HCT116 (cell line): ENCODE measurements around the gene P2RX7. TPM values are rescaled to one million over a fixed set of nuclear protein-coding genes. Genes with fewer than 3 reads are reported as not detected.

ENCODE experiments used
- ATAC-seq: fragments of 200-7000 bp; cut with Tn5 transposase; 2 replicates; pipeline ENCODE4 v1.9.1; 2020; ENCODE audit warnings: mild to moderate bottlenecking, moderate library complexity
- BruUV-seq: library from RNA; stranded (reverse); fragments of 400-500 nt; replicated peaks from 2 replicates; lab custom pipeline; 2021; lab: Mats Ljungman, UMichigan
- CTCF ChIA-PET: fragments of 300-600 bp; sonication (Branson Sonifier 250); formaldehyde crosslinking; loops from one replicate; lab custom pipeline; 2021; ENCODE audit warnings: antibody characterized with exemption; lab: Charles Lee
- POLR2A ChIA-PET: fragments of 300-600, 350-600 bp; sonication (Branson Sonifier 250); formaldehyde crosslinking; loops from one replicate; lab custom pipeline; 2021; ENCODE audit warnings: antibody characterized with exemption; lab: Charles Lee
- RAD21 ChIA-PET, 2 experiments: fragments of 300-600 bp; sonication (Branson Sonifier 250); formaldehyde crosslinking; loops; one replicate each; lab custom pipeline; 2023; ENCODE audit warnings: low total read pairs in 2 of 2; ENCODE audit not compliant: uncharacterized antibody in 2 of 2, unreplicated experiment in 2 of 2, low non-redundant PET in 1 of 2; lab: Charles Lee
- DNase-seq: peaks from one replicate; pipeline ENCODE4 v3.0.0-alpha.2; 2010; ENCODE audit warnings: low read depth, low spot score
- H2AFZ ChIP-seq: fragments of 200-600 bp; shearing (Covaris generic), sonication (generic); 2 replicates; pipeline ENCODE4 v1.6.1; 2017; ENCODE audit warnings: low read depth, mixed run types, mixed read lengths, antibody characterized with exemption, low read length; ENCODE audit not compliant: poor library complexity, severe bottlenecking
- H3K27ac ChIP-seq: 2 replicates; pipeline ENCODE4 v1.5.1; 2012; ENCODE audit warnings: low read depth, low read length
- H3K27me3 ChIP-seq: fragments of 200-600 bp; sonication (generic); 2 replicates; pipeline ENCODE4 v1.6.1; 2016; ENCODE audit warnings: mixed run types, low read length, mixed read lengths; ENCODE audit not compliant: insufficient read depth
- H3K36me3 ChIP-seq, 2 experiments: fragments of 200-500 bp in 1 of 2; fragments of 200-600 bp in 1 of 2; sonication (Bioruptor generic) in 1 of 2; sonication (generic) in 1 of 2; 2 replicates each; pipeline versions ENCODE4 v1.5.1 to v1.6.1; 2014 to 2016; ENCODE audit warnings: low read length in 2 of 2, inconsistent platforms in 1 of 2, mixed read lengths in 1 of 2, mixed run types in 1 of 2; ENCODE audit not compliant: insufficient read depth in 2 of 2, control insufficient read depth in 1 of 2
- H3K4me1 ChIP-seq, 2 experiments: fragments of 200-600 bp in 1 of 2; sonication (generic) in 1 of 2; 2 replicates each; pipeline versions ENCODE4 v1.5.1 to v1.6.1; 2012 to 2017; ENCODE audit warnings: low read length in 2 of 2, inconsistent platforms in 1 of 2, mild to moderate bottlenecking in 1 of 2, mixed read lengths in 1 of 2, mixed run types in 1 of 2, moderate library complexity in 1 of 2; ENCODE audit not compliant: insufficient read depth in 2 of 2, control insufficient read depth in 1 of 2
- H3K4me2 ChIP-seq: fragments of 200-600 bp; sonication (generic); 2 replicates; pipeline ENCODE4 v1.6.1; 2017; ENCODE audit warnings: mixed run types, low read length, mixed read lengths
- H3K4me3 ChIP-seq, 2 experiments: fragments of 200-600 bp in 1 of 2; sonication (generic) in 1 of 2; replicated peaks in 1 of 2; 2 replicates each; pipeline ENCODE4 v1.5.1; 2011 to 2016; ENCODE audit warnings: low read length in 2 of 2, control low read depth in 1 of 2, low read depth in 1 of 2, mild to moderate bottlenecking in 1 of 2, mixed read lengths in 1 of 2, mixed run types in 1 of 2
- H3K79me2 ChIP-seq: fragments of 200-600 bp; sonication (generic); 2 replicates; pipeline ENCODE4 v1.6.1; 2017; ENCODE audit warnings: mild to moderate bottlenecking, mixed run types, low read length, moderate library complexity, mixed read lengths; ENCODE audit not compliant: insufficient read depth
- H3K9ac ChIP-seq: fragments of 200-600 bp; sonication (generic); 2 replicates; pipeline ENCODE4 v1.6.1; 2016; ENCODE audit warnings: low read length, mixed read lengths
- H3K9me2 ChIP-seq: fragments of 200-600 bp; sonication (generic), shearing (Covaris generic); 2 replicates; pipeline ENCODE4 v1.6.1; 2017; ENCODE audit warnings: mixed run types, mild to moderate bottlenecking, moderate library complexity; ENCODE audit not compliant: insufficient read depth
- H3K9me3 ChIP-seq, 2 experiments: fragments of 200-500 bp in 1 of 2; fragments of 200-600 bp in 1 of 2; sonication (Bioruptor generic) in 1 of 2; sonication (generic) in 1 of 2; 2 replicates each; pipeline ENCODE4 v1.6.1; 2014 to 2017; ENCODE audit warnings: low read length in 2 of 2, mixed read lengths in 2 of 2, inconsistent platforms in 1 of 2, low read depth in 1 of 2, mild to moderate bottlenecking in 1 of 2, mixed run types in 1 of 2, moderate library complexity in 1 of 2; ENCODE audit not compliant: control insufficient read depth in 1 of 2, insufficient read depth in 1 of 2
- H4K20me1 ChIP-seq: fragments of 200-600 bp; sonication (generic), shearing (Covaris generic); 2 replicates; pipeline ENCODE4 v1.6.1; 2017; ENCODE audit warnings: mixed run types, mild to moderate bottlenecking, moderate library complexity; ENCODE audit not compliant: insufficient read depth
- CBX3 ChIP-seq: IDR thresholded peaks from 2 replicates; pipeline ENCODE4 v1.6.1; 2012; ENCODE audit warnings: low read depth
- ELF1 ChIP-seq: IDR thresholded peaks from 2 replicates; pipeline ENCODE4 v1.6.1; 2012; ENCODE audit warnings: low read depth, borderline replicate concordance
- EZH2 ChIP-seq: fragments of 200-600 bp; sonication (generic); IDR thresholded peaks from 2 replicates; pipeline ENCODE4 v1.6.1; 2017; ENCODE audit warnings: antibody characterized with exemption, mixed run types
- FOSL1 ChIP-seq: IDR thresholded peaks from 2 replicates; pipeline ENCODE4 v1.6.1; 2012; ENCODE audit warnings: low read depth
- JUND ChIP-seq: IDR thresholded peaks from 2 replicates; pipeline ENCODE4 v1.6.1; 2012
- MAX ChIP-seq: IDR thresholded peaks from 2 replicates; pipeline ENCODE4 v1.6.1; 2012
- REST ChIP-seq: IDR thresholded peaks from 2 replicates; pipeline ENCODE4 v1.6.1; 2012; ENCODE audit warnings: low read depth
- SIN3A ChIP-seq: IDR thresholded peaks from 2 replicates; pipeline ENCODE4 v1.6.1; 2012; ENCODE audit warnings: low read depth
- SP1 ChIP-seq: IDR thresholded peaks from 2 replicates; pipeline ENCODE4 v1.6.1; 2012; ENCODE audit warnings: low read depth
- SRF ChIP-seq: IDR thresholded peaks from 2 replicates; pipeline ENCODE4 v1.6.1; 2012; ENCODE audit warnings: low read depth
- TCF7L2 ChIP-seq: IDR thresholded peaks from 2 replicates; pipeline ENCODE4 v1.7.0; 2011; ENCODE audit warnings: borderline replicate concordance, inconsistent platforms; ENCODE audit not compliant: insufficient read depth, insufficient read length; ENCODE audit errors: extremely low read depth
- ZBTB33 ChIP-seq: IDR thresholded peaks from 2 replicates; pipeline ENCODE4 v1.6.1; 2011; ENCODE audit warnings: mild to moderate bottlenecking, low read length, moderate library complexity; ENCODE audit not compliant: insufficient replicate concordance; ENCODE audit errors: extremely low read depth
- ZFX ChIP-seq: fragments of 450-650 bp; IDR thresholded peaks from 2 replicates; pipeline ENCODE4 v1.6.1; 2017
- intact Hi-C: fragments of 100-400 bp; cut with micrococcal nuclease; formaldehyde crosslinking; loops from 2 replicates; pipeline ENCODE4 v1.10.0; 2022
- total RNA-seq: library from RNA; stranded (reverse); gene quantifications from one replicate; pipeline ENCODE4 v1.2.1, GENCODE V29; 2021; ENCODE audit not compliant: unreplicated experiment
- TF ChIP-seq, protein P1 (sequence below): IDR thresholded peaks from 2 replicates; pipeline ENCODE4 v1.6.1; 2012

Gene P2RX7
- total RNA-seq, 1 experiment from 2014 or later, result 1.5 TPM

DNA sequence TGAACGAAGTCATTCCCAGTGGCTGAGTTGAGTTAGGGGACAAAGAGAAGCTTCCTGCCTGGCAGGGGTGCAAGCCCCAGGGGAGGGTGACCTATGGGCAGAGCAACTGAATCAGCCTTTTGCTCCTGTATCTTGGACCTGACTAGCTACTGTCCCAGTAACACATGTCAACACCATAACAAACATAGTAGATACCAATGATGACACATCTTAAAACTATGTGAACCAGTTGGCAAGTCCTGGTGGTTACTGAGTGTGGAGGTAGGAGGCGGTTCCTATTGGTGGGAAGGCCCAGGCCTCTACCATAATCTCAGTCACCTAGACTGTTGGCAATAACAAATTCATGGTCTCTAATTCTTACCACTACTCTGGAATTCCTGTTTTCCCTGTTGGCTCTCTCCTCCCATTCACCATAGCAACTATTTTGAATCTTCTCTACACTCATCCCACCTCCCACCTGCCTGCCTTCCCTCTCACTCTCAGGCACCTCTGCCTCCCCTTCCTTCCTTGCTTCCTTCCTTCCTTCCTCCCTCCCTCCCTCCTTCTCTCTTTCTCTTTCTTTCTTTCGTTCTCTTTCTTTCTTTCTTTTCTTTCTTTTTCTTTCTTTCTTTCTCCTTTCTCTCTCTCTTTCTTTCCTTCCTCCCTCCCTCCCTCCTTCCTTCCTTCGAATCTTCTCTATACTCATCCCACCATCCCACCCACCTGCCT, 8.1 kb upstream of the P2RX7 start:
- H3K9ac ChIP-seq, result no peak overlapping the region
- ChIA-PET POLR2A (no interaction called here), RAD21 (no interaction called here), CTCF (no interaction called here)
- H3K79me2 ChIP-seq, result no peaks in the 10 kb centered on the region
- no peak overlapping the region for H3K4me3 ChIP-seq
- TF ChIP-seq, protein P1, sequence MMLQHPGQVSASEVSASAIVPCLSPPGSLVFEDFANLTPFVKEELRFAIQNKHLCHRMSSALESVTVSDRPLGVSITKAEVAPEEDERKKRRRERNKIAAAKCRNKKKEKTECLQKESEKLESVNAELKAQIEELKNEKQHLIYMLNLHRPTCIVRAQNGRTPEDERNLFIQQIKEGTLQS, result peak; percentile 61; the same call in 1 of the 2 replicates
- TF ChIP-seq JUND (peak; percentile 81), CBX3 (peak; percentile 55; the same call in 1 of the 2 replicates), FOSL1 (peak; percentile 73), MAX (no peak)
- ATAC-seq (peak; percentile 91), DNase-seq (peak; percentile 87)
- H4K20me1 ChIP-seq, result no peaks in the 10 kb centered on the region
- no peak overlapping the region for H3K27ac ChIP-seq
- H3K9me2 ChIP-seq, result no peaks in the 10 kb centered on the region
- peak overlapping the region; percentile 53 for H3K4me2 ChIP-seq
- H3K27me3 ChIP-seq, result no peaks in the 10 kb centered on the region
- intact Hi-C loops, result no loop called here
- BruUV-seq, result no TSS peak
- H3K9me3 ChIP-seq, result no peaks in the 10 kb centered on the region
- peaks cover 6 to 18% of the 10 kb centered on the region in 2 experiments for H3K4me1 ChIP-seq
- peak overlapping the region; percentile 47 for H2AFZ ChIP-seq
- H3K36me3 ChIP-seq, result no peaks in the 10 kb centered on the region

DNA sequence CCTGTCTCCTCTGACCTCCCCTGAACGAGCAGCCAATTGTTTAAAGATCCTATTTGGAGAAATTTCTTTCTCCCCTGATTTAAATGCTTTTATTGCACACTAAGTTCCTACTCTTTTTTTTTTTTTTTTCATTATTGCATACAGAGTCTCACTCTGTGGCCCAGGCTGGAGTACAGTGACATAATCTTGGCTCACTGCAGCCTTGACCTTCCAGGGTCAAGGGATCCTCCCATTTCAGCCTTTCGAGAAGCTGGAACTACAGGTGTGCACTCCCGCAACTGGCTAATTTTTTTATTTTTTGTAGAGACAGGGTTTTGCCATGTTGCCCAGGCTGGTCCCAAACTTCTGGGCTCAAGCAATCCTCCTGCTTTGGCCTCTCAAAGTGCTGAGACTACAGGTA, 5.2 kb upstream of the P2RX7 start:
- H4K20me1 ChIP-seq, result no peaks in the 10 kb centered on the region
- DNase-seq (no peak), ATAC-seq (no peak)
- ChIA-PET POLR2A (no interaction called here), RAD21 (no interaction called here), CTCF (interaction anchor here (0.8 kb wide), 1 partner anchor 9 kb away, joined by 3 read pairs; no protein-coding TSS in a partner anchor)
- H3K79me2 ChIP-seq, result no peaks in the 10 kb centered on the region
- H3K4me2 ChIP-seq, result no peak overlapping the region
- no peaks in the 10 kb centered on the region for H3K27me3 ChIP-seq
- peaks cover 6 to 21% of the 10 kb centered on the region in 2 experiments for H3K4me1 ChIP-seq
- H3K36me3 ChIP-seq, result no peaks in the 10 kb centered on the region
- H3K9me3 ChIP-seq, result no peaks in the 10 kb centered on the region
- H3K9me2 ChIP-seq, result no peaks in the 10 kb centered on the region
- H3K27ac ChIP-seq, result no peak overlapping the region
- H3K4me3 ChIP-seq, result no peak overlapping the region
- no peak overlapping the region for H2AFZ ChIP-seq
- no TSS peak for BruUV-seq
- intact Hi-C loops, result no loop called here
- no peak overlapping the region for H3K9ac ChIP-seq
- TF ChIP-seq SP1 (no peak), ELF1 (no peak), SRF (no peak), SIN3A (no peak), TCF7L2 (no peak), ZBTB33 (no peak), REST (no peak), MAX (no peak), ZFX (no peak), EZH2 (no peak), CBX3 (no peak)
